HUES6 (cell line): ENCODE data around the gene OLFML2B.

Experiments
- H3K27ac ChIP-seq: 2 replicates; pipeline ENCODE4 v1.7.0; 2013; ENCODE audit warnings: low read depth, mild to moderate bottlenecking, low read length, inconsistent platforms
- H3K27me3 ChIP-seq: 2 replicates; pipeline ENCODE4 v1.6.1; 2013; ENCODE audit warnings: low read length; ENCODE audit not compliant: control insufficient read depth, insufficient read depth
- H3K36me3 ChIP-seq: 2 replicates; pipeline ENCODE4 v1.6.1; 2013; ENCODE audit warnings: low read length; ENCODE audit not compliant: control insufficient read depth, insufficient read depth
- H3K4me1 ChIP-seq: 2 replicates; pipeline ENCODE4 v1.6.1; 2013; ENCODE audit warnings: low read length; ENCODE audit not compliant: control insufficient read depth, insufficient read depth
- H3K4me3 ChIP-seq: 2 replicates; pipeline ENCODE4 v1.5.1; 2013; ENCODE audit warnings: low read depth, low read length
- H3K9ac ChIP-seq: one replicate; pipeline ENCODE4 v1.6.1; 2013; ENCODE audit warnings: mild to moderate bottlenecking, low read length
- H3K9me3 ChIP-seq: 2 replicates; pipeline ENCODE4 v1.6.1; 2013; ENCODE audit warnings: low read depth, low read length; ENCODE audit not compliant: control insufficient read depth, insufficient read depth

The OLFML2B gene

DNA sequence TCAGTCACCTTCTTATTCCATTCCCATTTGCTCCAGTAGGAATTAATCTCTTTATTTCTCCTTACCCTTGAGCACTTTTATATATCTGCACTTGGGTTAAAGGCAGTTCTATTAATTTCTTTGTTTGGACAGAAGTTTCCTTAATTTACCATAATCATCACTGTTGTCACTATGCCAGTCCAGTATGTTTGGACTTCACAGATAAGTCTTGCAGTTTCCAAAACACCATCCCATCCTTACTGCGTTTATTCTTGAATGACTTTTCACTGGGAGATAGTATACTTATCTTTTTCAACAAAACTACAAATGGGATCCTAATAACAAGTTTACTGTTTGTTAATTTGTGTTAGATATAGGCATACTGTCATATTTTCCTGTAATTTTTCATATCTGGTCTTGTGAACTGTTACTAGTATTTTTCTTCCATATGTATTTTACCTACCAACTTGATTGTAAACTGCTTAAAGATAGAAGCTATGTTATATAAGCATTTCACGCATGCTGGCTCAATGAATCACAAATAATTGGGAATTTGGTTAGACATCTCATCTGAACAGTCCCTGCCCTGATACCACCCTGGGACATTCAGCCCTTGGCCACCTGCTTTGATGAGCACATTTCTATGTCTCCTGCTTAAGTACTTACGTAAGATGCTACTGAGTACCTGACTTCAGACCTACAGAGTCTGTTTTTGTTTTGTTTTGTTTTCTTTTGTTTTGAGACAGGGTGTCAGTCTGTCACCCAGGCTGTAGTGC, 78.2 kb downstream of the OLFML2B start:
- peaks cover 9% of the 10 kb centered on the region for H3K4me1 ChIP-seq
- H3K9me3 ChIP-seq: no peaks in the 10 kb centered on the region
- no peak overlapping the region for H3K27ac ChIP-seq
- H3K4me3 ChIP-seq: no peak overlapping the region
- H3K36me3 ChIP-seq: no peaks in the 10 kb centered on the region
- H3K9ac ChIP-seq: no peak overlapping the region
- no peaks in the 10 kb centered on the region for H3K27me3 ChIP-seq

GRCh38 chr1:161944381-161944780, 79.3 kb downstream of the OLFML2B start:
- H3K27me3 ChIP-seq: no peaks in the 10 kb centered on the region
- no peaks in the 10 kb centered on the region for H3K9me3 ChIP-seq
- no peak overlapping the region for H3K4me3 ChIP-seq
- no peak overlapping the region for H3K9ac ChIP-seq
- H3K36me3 ChIP-seq: no peaks in the 10 kb centered on the region
- H3K4me1 ChIP-seq: peaks cover 9% of the 10 kb centered on the region
- H3K27ac ChIP-seq: no peak overlapping the region

- no peaks in the 10 kb centered on the region for H3K36me3 ChIP-seq
- H3K27me3 ChIP-seq: no peaks in the 10 kb centered on the region
- no peak overlapping the region for H3K4me3 ChIP-seq
- H3K9ac ChIP-seq: no peak overlapping the region
- H3K9me3 ChIP-seq: no peaks in the 10 kb centered on the region
- H3K4me1 ChIP-seq: peaks cover 9% of the 10 kb centered on the region
- H3K27ac ChIP-seq: no peak overlapping the region
Measured at GRCh38 chr1:161943737-161944136, 79.9 kb downstream of the OLFML2B start.

- Histone ChIP-seq H3K9me3 (no peaks in the 10 kb centered on the region), H3K4me1 (peaks cover 9% of the 10 kb centered on the region), H3K9ac (no peak overlapping the region), H3K36me3 (no peaks in the 10 kb centered on the region), H3K27ac (no peak overlapping the region), H3K27me3 (no peaks in the 10 kb centered on the region), H3K4me3 (no peak overlapping the region)
Measured at GRCh38 chr1:161941726-161942436, 81.8 kb downstream of the OLFML2B start.

DNA sequence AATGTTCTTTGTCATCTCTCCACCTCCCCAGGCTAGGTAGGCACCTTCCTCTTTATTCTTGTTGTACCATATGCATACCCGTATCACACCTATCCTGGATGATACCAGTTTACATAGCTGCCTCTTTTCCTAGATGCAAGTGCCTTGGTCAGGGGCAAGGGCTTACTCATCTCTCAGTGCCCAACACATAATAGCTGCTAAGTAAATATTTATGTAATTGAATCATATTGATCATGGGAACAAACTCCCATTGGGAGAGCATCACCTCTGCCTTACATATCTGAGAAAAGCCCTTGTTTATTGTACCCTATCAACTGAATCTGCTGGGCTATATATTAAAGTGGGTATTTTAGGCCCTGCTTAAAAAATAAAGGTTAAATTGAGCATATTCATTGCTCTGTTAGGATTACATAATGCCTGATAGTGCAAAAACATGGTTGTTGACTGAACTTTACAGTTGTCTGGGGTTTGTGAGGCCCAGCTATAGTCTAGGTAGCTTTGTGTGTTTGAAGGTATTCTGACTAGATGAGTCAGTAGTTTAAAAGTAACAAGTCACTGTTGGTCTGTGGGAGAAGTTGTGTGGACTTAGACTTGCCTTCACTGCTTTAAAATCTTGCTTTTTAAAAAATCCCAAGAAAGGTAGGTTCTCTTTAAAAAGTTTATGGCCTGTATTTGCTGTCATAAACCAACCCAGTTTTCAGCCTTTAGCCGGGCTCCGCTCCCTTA, 82.6 kb downstream of the OLFML2B start:
- Histone ChIP-seq H3K36me3 (no peaks in the 10 kb centered on the region), H3K4me3 (no peak overlapping the region), H3K27ac (no peak overlapping the region)

DNA sequence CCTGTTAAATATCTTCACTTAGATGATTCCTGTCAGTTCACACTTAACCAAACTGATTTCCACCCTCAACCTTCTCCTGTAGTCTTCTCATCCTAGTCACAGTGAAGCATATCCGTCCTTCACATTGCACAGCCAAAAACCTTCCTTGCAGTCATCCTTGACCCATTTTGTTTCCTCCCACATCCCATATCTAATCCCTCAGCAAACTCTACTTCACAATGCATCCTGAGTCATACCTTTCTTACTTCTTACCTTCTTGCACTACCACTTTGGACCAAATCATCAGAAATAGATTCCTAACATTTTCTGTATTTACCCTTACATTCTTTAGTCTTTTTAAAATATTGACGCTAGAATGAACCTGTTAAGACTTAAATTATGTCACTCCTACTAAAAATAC, 86.9 kb downstream of the OLFML2B start:
- no peaks in the 10 kb centered on the region for H3K36me3 ChIP-seq
- no peaks in the 10 kb centered on the region for H3K27me3 ChIP-seq
- no peaks in the 10 kb centered on the region for H3K9me3 ChIP-seq
- H3K9ac ChIP-seq: no peak overlapping the region
- no peak overlapping the region for H3K4me3 ChIP-seq
- H3K4me1 ChIP-seq: no peaks in the 10 kb centered on the region
- no peak overlapping the region for H3K27ac ChIP-seq

More for the DNA sequence above, 82.6 kb downstream of the OLFML2B start:
- no peak overlapping the region for H3K9ac ChIP-seq
- no peaks in the 10 kb centered on the region for H3K27me3 ChIP-seq
- peaks cover 4% of the 10 kb centered on the region; the same call in 1 of the 2 replicates for H3K4me1 ChIP-seq
- no peaks in the 10 kb centered on the region for H3K9me3 ChIP-seq

- Histone ChIP-seq H3K4me3 (no peak overlapping the region), H3K27ac (no peak overlapping the region), H3K4me1 (no peaks in the 10 kb centered on the region), H3K9me3 (no peaks in the 10 kb centered on the region), H3K27me3 (no peaks in the 10 kb centered on the region), H3K9ac (no peak overlapping the region), H3K36me3 (no peaks in the 10 kb centered on the region)
Measured at GRCh38 chr1:161935264-161935663, 88.4 kb downstream of the OLFML2B start.

DNA sequence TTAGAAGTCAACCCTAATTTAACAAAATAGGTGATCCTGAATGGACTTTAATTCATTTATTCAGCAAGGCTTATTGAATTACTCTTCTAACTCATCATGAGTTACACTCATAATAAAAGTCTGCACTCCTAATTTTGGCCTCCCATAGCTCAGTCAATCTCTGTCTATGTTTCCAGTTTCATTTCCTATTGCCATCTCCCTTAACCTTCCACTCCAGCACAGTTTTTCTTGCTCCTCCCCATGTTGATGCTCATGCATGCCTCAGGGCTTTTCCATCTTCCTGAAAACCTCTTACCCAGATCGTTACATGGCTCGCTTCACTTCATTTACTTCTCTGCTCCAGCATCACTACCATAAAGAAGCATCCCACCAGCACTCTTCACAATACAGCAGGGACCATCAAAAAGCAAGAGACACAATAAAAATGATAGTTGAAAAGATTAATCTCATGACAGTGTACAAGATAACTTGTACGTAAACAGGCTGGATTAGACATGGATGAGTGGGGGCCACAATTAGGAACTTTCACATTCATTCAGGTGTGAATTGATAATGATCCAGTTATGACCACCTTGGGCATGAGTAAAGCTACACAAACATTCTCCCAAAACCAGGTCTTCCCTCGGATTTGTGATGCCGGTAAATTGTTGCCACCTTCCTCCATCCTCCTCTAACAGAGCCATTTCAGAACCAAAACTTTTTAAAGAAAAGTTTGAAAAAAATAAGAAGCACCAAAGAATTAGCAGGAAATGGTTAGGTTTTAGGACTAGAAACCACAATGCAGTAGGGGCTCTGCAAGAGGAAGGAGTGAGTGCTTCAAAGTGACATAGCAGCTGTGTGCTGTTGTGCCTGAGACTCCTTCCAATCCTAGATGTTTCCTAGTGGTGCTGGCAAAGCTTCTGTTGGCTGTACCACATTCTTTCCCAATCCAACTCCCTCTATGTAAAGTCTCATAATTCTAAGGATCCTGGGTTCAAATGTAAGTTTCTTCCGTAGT, 89.8 kb downstream of the OLFML2B start:
- Histone ChIP-seq H3K4me3 (no peak overlapping the region), H3K27me3 (no peaks in the 10 kb centered on the region), H3K9ac (no peak overlapping the region), H3K27ac (no peak overlapping the region), H3K9me3 (no peaks in the 10 kb centered on the region), H3K36me3 (no peaks in the 10 kb centered on the region), H3K4me1 (no peaks in the 10 kb centered on the region)
